ENCODE data around the gene L3MBTL2. TPM values are rescaled to one million over a fixed set of nuclear protein-coding genes. Genes with fewer than 3 reads are reported as not detected.
A peak's percentile ranks its signal among the peaks of the same experiment; 100 is the strongest.

L3MBTL2 gene
- total and polyA plus RNA-seq, 2 donors from 2014 or later: 16.4 to 25.1 TPM

DNA sequence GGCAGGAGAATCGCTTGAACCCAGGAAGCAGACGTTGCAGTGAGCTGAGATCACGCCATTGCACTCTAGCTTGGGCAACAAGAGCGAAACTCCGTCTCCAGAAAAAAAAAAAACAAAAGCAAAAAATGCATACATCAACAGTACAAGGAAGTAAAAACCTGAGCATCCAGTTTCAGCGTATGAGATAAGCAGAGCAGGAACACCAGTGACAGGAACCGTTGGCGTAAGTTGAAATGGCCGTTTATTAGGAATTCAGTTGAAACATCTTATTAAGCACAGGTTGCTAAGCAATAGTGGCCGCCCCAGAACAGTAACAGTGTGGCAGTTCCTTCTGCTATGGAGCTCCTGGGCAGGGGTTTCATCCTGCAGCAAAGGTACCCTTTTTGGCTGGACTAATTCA, 4.0 kb upstream of the L3MBTL2 start:
- TF ChIP-seq, protein P1, sequence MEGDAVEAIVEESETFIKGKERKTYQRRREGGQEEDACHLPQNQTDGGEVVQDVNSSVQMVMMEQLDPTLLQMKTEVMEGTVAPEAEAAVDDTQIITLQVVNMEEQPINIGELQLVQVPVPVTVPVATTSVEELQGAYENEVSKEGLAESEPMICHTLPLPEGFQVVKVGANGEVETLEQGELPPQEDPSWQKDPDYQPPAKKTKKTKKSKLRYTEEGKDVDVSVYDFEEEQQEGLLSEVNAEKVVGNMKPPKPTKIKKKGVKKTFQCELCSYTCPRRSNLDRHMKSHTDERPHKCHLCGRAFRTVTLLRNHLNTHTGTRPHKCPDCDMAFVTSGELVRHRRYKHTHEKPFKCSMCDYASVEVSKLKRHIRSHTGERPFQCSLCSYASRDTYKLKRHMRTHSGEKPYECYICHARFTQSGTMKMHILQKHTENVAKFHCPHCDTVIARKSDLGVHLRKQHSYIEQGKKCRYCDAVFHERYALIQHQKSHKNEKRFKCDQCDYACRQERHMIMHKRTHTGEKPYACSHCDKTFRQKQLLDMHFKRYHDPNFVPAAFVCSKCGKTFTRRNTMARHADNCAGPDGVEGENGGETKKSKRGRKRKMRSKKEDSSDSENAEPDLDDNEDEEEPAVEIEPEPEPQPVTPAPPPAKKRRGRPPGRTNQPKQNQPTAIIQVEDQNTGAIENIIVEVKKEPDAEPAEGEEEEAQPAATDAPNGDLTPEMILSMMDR (IDR thresholded peaks at IDR 0.05; ENCODE audit: borderline replicate concordance, extremely low read depth, insufficient read depth): no peak
- H3K4me3 ChIP-seq (ENCODE audit: low read length in 3 of 3): no peak overlapping the region
- no peak overlapping the region for H3K9ac ChIP-seq (ENCODE audit: low read length in 3 of 3)
- peak in 2 of 5 donors; percentile 26 to 30 for DNase-seq
- intact Hi-C loops (cut with DNase I): no loop called here
- no peaks in the 10 kb centered on the region for H3K27me3 ChIP-seq (ENCODE audit: control insufficient read depth, insufficient read depth, low read length)
- no peak overlapping the region for H3K27ac ChIP-seq (ENCODE audit: low read depth in 2 of 2, low read length in 2 of 2)
- no peak for FAIRE-seq
- H3K4me1 ChIP-seq (ENCODE audit: control insufficient read depth in 2 of 3, insufficient read depth in 2 of 3, low read depth in 1 of 3, low read length in 3 of 3): peaks cover 0 to 9% (median 0%) of the 10 kb centered on the region in 3 donors
- no peaks in the 10 kb centered on the region for H3K9me3 ChIP-seq (ENCODE audit: control insufficient read depth in 2 of 3, insufficient read depth in 1 of 3, low read length in 3 of 3)
- H3K36me3 ChIP-seq (ENCODE audit: control insufficient read depth in 2 of 3, insufficient read depth in 3 of 3, low read length in 3 of 3): no peaks in the 10 kb centered on the region

DNA sequence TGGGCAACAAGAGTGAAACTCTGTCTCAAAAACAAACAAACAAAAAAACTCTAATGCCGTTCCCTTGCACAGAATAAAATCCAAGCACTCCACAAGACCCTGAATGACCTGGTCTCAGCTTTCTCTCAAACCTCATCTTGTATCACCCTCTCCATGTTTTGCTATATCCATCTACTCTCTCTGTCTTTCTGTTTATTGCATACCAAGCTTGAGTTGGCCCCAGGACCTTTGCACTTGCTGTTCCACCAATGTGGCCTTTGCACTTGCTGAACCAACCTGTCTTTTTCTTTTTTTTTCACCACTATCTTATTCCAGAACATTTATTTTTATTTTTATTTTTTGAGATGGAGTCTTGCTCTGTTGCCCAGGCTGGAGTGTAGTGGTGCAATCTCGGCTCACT, 2.0 kb upstream of the L3MBTL2 start:
- FAIRE-seq (no peak), DNase-seq (no peak)
- no peaks in the 10 kb centered on the region for H3K27me3 ChIP-seq (ENCODE audit: control insufficient read depth, insufficient read depth, low read length)
- intact Hi-C loops (cut with DNase I): no loop called here
- H3K9me3 ChIP-seq (ENCODE audit: control insufficient read depth in 2 of 3, insufficient read depth in 1 of 3, low read length in 3 of 3): no peaks in the 10 kb centered on the region
- peaks cover 0 to 6% (median 0%) of the 10 kb centered on the region in 3 donors for H3K4me1 ChIP-seq (ENCODE audit: control insufficient read depth in 2 of 3, insufficient read depth in 2 of 3, low read depth in 1 of 3, low read length in 3 of 3)
- H3K36me3 ChIP-seq (ENCODE audit: control insufficient read depth in 2 of 3, insufficient read depth in 3 of 3, low read length in 3 of 3): no peaks in the 10 kb centered on the region
- no peak overlapping the region for H3K27ac ChIP-seq (ENCODE audit: low read depth in 2 of 2, low read length in 2 of 2)
- no peak overlapping the region for H3K4me3 ChIP-seq (ENCODE audit: low read length in 3 of 3)
- TF ChIP-seq, protein P1 (IDR thresholded peaks at IDR 0.05; ENCODE audit: borderline replicate concordance, extremely low read depth, insufficient read depth): no peak
- no peak overlapping the region for H3K9ac ChIP-seq (ENCODE audit: low read length in 3 of 3)

DNA sequence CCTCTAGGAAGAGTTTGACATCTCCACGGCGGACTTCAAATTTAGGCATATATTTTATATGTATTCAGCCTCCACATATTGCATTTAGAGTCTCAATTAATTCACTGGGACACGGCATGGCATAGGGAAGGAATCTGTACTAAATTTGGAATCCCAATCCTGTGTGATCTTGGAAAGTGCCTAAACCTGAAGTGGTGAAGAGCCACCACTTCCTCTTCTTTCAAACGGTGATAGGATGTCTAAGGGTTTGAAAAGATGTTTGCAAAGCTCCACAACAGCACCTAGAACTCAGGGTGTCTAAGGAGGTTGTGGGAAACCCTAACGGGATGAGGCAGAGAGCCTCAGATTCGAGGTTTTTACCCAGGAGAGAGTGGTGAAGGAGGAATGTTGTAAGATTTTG, 1.0 kb upstream of the L3MBTL2 start:
- Histone ChIP-seq H3K4me3 (ENCODE audit: low read length in 3 of 3) (no peak overlapping the region), H3K9me3 (ENCODE audit: control insufficient read depth in 2 of 3, insufficient read depth in 1 of 3, low read length in 3 of 3) (no peaks in the 10 kb centered on the region), H3K9ac (ENCODE audit: low read length in 3 of 3) (no peak overlapping the region), H3K36me3 (ENCODE audit: control insufficient read depth in 2 of 3, insufficient read depth in 3 of 3, low read length in 3 of 3) (no peaks in the 10 kb centered on the region), H3K4me1 (ENCODE audit: control insufficient read depth in 2 of 3, insufficient read depth in 2 of 3, low read depth in 1 of 3, low read length in 3 of 3) (peaks cover 0 to 6% (median 0%) of the 10 kb centered on the region in 3 donors), H3K27me3 (ENCODE audit: control insufficient read depth, insufficient read depth, low read length) (no peaks in the 10 kb centered on the region), H3K27ac (ENCODE audit: low read depth in 2 of 2, low read length in 2 of 2) (no peak overlapping the region)
- no peak for FAIRE-seq
- no peak for DNase-seq
- intact Hi-C loops (cut with DNase I): no loop called here
- TF ChIP-seq, protein P1 (IDR thresholded peaks at IDR 0.05; ENCODE audit: borderline replicate concordance, extremely low read depth, insufficient read depth): no peak

DNA sequence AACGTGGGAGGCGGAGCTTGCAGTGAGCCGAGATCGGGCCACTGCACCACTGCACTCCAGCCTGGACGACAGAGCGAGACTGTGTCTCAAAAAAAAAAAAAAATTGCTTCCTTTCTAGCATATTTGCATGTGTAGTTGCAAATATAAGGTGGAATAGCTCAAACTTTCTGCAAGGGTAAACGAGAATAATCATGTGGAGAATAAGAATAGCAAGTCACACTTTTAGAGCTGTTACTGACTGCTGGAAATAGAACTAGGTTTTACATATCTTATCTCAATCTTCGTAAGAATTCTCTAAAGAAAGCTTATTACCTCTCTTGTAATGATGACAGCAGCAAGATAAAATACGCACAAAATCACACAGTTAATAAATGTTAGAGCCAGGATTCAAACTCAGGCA, 1.6 kb downstream of the L3MBTL2 start:
- Histone ChIP-seq H3K9ac (ENCODE audit: low read length in 3 of 3) (no peak overlapping the region), H3K27me3 (ENCODE audit: control insufficient read depth, insufficient read depth, low read length) (no peaks in the 10 kb centered on the region), H3K9me3 (ENCODE audit: control insufficient read depth in 2 of 3, insufficient read depth in 1 of 3, low read length in 3 of 3) (no peaks in the 10 kb centered on the region), H3K4me1 (ENCODE audit: control insufficient read depth in 2 of 3, insufficient read depth in 2 of 3, low read depth in 1 of 3, low read length in 3 of 3) (peaks cover 0 to 6% (median 0%) of the 10 kb centered on the region in 3 donors), H3K4me3 (ENCODE audit: low read length in 3 of 3) (no peak overlapping the region), H3K27ac (ENCODE audit: low read depth in 2 of 2, low read length in 2 of 2) (no peak overlapping the region), H3K36me3 (ENCODE audit: control insufficient read depth in 2 of 3, insufficient read depth in 3 of 3, low read length in 3 of 3) (peaks cover 0 to 10% (median 3%) of the 10 kb centered on the region in 3 donors)
- TF ChIP-seq, protein P1 (IDR thresholded peaks at IDR 0.05; ENCODE audit: borderline replicate concordance, extremely low read depth, insufficient read depth): no peak
- no peak for DNase-seq
- intact Hi-C loops (cut with DNase I): no loop called here
- FAIRE-seq: no peak

All from kidney (tissue), 14 donors.